Measurements from ENCODE around the gene MISP3.

The MISP3 gene

DNA sequence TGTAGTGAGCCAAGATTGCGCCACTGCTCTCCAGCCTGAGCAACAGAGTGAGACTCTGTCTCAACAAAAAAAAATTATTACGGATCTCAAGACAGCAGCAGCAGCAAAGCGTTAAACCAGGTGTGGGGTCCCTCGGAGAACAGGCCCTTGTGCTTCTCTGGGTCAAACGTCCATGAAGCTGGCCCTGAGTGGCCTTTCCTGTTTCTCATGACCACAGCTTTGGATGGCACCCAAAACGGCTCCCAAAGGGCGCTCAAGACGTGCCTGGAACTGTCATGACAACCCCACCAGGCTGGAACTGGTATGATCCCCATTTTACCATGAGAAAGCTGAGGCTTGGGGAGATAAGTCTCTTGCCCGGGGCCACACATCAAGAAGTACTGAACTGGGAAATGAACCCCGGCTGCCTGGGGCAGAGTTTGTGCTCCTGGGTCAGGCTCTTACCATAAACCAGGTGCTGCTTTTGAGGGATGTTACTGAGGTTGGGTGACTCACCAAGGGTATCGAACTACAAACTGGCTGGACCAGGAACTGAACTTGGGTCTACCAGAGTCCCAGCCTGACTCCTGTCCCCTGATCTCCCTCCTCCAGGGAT is 29.6 kb downstream of the MISP3 start:
- no peak overlapping the region for H3K27ac ChIP-seq
- TF ChIP-seq CTCF (conservative IDR thresholded peaks at IDR 0.05), result no peak

- H3K27ac ChIP-seq, result no peak overlapping the region
- no peak for TF ChIP-seq CTCF (conservative IDR thresholded peaks at IDR 0.05)
Measured at GRCh38 chr19:14102756-14103155, 30.2 kb downstream of the MISP3 start.

- TF ChIP-seq CTCF (conservative IDR thresholded peaks at IDR 0.05), result no peak
- no peak overlapping the region for H3K27ac ChIP-seq
Measured at GRCh38 chr19:14103310-14103709, 30.7 kb downstream of the MISP3 start.

- no peak for TF ChIP-seq CTCF (conservative IDR thresholded peaks at IDR 0.05)
Measured at GRCh38 chr19:14105680-14106079, 33.1 kb downstream of the MISP3 start.

GRCh38 chr19:14106840-14107239 is 34.3 kb downstream of the MISP3 start:
- no peak overlapping the region for H3K27ac ChIP-seq
- no peak for TF ChIP-seq CTCF (conservative IDR thresholded peaks at IDR 0.05)

More at GRCh38 chr19:14105680-14106079, 33.1 kb downstream of the MISP3 start:
- H3K27ac ChIP-seq, result no peak overlapping the region

- no peak for TF ChIP-seq CTCF (conservative IDR thresholded peaks at IDR 0.05)
- H3K27ac ChIP-seq, result no peak overlapping the region
Measured at GRCh38 chr19:14107581-14108461, 35.2 kb downstream of the MISP3 start.

DNA sequence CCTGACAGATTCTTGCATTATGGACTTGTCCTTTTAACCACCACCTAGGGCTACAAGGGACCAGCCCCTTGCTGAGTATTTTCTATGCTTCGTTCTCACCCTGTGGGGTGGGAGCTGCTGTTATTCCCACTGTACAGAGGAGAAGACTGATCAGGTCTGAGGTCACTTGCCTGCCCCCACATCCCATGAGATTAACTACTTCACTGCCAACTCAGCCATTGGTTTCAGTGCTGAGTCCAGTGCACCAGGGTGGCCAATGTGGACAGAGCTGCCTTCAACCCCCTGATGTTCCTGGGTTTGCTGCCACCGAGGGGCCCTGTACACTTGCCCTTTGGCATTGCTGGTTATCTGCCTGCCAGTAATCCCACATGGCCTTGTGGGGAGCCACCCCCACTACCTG is 38.1 kb downstream of the MISP3 start:
- no peak for TF ChIP-seq CTCF (conservative IDR thresholded peaks at IDR 0.05)

More for the DNA sequence above, 38.1 kb downstream of the MISP3 start:
- H3K27ac ChIP-seq, result no peak overlapping the region
